Hypothalamus (tissue), 51 donors: ENCODE results near the gene CEP350.

ENCODE experiments used
- DNase-seq, 51 donors: peaks; one replicate each; lab custom pipeline; 2025; lab: John Stamatoyannopoulos, UW

CEP350 gene

DNA sequence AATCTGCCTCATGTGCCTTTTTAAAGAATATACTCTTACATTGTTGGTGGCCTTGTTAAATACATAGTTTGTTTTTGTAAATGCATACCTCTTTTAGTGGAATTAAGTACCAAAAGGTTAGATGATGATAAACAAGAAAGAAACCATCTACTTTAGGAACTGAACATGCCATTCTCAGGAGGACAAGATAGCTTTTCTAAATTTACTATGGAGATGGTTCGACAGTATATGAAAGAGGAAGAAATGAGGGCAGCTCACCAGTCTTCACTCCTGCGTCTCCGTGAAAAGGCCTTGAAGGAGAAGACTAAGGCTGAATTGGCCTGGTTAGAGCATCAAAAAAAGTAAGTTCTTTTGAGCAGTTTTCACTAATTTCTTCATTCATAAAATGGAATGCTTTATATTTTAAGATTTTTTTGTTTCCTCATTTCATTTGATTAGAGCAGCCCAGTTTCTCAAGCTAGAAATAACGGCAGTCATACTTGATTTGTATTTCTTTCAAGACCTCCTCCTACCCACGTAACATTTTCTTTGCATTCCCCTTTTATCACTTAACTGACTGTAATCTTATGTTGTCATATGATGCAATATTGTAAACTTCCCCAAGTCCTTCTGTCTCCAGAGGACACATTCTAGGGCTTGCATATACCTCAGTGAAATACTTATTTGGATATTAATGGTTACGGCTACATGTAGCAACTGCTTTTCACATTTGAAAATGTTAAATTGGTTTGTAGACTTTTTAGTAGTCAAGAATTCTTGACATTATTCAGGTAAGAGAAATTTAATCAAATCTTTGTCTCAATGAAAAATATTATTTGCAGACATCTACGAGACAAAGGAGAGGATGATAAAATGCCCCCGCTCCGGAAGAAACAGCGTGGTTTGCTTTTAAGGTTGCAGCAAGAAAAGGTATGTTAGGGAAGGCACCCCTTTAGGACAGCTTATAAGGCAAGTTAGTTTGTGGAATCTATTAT is 99.3 kb downstream of the CEP350 start:
- no peak for DNase-seq

DNA sequence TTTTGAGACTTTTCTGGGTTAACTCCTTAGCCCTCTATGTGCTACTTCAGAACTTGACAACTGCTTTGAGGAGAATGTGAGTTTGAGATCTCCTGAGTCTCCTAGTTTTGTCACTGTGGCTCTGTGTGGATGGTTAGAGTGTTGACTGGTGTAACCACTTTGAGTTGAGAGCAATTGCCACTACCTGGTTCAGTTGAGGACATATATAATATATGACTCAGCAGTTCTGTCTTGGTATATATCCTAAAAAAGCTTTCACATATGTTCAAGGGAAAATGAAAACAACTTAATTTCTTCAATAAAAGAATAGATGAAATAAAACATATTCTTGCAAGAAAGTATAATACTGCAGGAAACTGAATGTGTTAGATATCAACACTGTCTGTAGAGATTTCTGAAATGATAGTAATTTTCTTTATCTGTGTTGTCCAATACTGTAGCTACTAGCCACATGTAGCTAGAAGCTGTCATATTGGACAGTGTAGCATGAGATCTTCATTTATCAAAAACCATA is 103.3 kb downstream of the CEP350 start:
- DNase-seq: no peak

DNA sequence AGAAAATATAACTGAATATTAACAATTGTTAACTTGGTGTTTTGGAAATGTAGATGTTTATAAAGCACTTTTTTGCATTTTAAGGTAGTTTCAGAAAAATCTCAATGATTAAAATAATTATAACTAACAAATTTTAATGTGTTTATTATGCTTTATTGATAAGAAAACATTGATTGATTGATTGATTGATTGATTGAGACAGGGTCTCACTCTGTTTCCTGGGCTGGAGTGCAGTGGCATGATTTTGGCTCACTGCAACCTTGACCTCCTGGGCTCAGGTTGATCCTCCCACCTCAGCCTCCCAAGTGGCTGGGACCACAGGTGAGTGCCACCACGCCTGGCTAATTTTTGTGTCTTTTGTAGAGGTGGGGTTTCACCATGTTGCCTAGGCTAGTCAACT is 106.4 kb downstream of the CEP350 start:
- DNase-seq: no peak

DNA sequence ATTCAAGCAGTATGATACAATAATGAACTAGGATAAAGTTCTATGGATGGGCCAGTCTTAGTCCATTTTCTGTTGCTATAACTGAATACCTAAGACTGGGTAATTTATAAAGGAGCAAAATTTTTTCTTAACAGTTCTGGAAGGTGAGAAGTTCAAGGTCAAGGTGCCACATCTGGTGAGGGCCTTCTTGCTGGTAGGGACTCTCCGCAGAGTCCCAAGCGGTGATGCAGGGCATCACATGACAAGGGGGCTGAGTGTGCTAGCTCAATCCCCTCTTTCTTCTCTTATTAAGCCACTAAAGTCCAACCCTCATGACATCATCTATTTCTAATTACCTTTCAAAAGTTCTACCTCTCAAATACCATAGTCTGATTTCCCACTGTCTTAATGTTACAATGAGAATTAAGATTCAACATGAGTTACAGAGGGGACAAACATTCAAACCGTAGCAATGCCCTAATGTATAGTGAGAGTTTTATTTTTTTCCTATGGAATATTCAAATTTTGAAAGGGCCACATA is 107.9 kb downstream of the CEP350 start:
- no peak for DNase-seq

DNA sequence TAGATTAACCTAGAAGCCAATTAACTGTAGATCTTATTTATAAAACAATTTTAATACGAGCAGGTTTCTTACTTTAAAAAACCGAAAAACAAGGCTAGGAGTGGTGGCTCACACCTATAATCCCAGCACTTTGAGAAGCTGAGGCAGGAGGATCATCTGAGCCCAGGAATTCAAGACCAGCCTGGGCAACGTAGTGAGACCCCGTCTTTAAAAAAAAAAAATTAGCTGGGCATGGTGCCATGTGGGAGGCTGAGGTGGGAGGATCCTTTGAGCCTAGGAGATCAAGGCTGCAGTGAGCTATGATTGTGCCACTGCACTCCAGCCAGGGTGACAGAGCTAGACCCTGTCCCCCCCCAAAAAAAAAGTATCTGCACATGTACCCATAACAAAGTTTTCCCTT is 110.8 kb downstream of the CEP350 start:
- DNase-seq: no peak

DNA sequence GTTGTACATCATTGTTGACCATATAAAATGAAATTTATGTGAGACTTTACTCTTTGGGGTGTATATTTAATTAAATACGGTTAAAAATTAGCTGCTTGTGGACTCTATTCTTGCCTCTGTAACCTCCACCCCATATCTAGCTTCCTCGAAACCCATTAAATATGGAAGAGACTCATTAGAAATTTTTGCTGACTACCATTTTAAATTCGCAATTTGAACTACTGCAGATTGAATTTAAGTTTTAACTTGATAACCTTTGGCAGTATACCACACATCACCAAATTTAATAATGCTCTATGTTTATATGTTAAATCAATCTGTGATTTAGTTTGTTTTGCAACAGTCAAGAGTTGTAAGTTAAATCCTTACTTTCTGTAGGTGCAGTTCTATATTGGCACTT is 111.5 kb downstream of the CEP350 start:
- no peak for DNase-seq

DNA sequence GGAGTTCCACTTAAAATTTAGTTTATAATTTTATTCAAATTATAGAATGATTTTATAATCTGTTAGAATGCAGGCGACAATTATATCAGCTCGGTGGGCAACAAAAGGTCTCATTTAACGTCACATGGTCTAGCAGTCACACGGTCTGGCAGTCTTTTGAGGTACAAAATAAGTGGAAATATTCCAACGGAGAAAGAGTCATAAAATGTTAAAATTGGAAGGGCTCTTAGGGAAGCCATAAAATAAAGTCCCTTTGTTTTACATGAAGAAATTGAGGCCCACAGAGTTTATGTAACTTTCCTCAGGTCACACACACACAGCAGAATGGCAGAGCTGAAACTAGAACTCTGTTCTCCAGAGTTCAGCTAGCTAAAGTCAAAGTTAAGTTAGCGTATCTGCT is 115.7 kb downstream of the CEP350 start:
- no peak for DNase-seq

DNA sequence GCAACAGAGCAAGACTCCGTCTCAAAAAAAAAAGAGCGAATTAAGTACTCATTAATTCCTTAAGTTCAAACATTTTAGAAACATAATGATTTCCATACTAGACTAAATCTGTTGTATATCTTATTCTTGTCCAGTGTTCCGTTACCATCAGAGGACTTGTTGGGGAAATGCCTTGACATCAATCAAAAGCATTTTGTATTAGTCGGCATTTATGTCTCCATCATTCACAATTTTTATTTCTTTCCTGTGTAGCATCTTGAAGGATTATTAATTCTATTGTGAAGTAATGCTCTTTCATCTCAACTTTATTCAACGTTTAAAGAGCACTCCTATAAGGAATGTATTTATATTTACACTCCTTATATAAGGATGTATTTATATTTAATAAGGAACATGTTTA is 117.1 kb downstream of the CEP350 start:
- DNase-seq: no peak

DNA sequence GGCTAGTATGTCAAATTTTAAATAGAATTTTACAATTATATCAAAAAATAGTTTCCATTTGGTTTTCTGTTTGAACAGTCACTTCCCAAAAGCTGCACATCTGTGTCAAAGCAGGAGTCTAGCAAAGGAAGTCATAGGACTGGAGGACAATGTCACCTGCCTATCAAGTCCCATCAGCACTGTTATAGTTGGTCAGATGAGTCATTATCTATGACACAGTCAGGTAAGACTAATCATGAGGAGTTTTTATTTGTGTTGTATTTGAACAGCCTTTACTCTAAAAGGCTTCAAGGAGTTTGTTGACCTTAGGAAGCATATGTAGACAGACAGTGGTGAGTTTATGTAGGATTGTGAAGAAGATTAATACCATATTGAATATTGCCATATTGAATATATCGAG is 125.8 kb downstream of the CEP350 start:
- no peak for DNase-seq

DNA sequence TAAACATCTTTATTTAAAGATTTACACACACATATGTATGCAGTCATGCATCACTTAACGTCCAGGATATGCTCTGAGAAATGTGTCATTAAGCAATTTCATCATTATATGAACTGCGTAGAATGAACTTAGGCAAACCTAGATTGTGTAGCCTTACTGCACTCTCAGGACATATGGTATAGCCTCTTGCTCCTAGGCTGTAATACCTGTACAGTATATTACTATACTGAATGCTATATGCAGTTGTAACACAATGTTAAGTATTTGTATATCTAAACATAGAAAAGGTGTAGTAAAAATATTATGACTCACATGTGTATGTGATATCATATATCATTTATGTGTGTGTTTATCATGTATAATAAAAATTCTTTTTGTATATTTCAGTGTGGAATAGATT is 126.9 kb downstream of the CEP350 start:
- no peak for DNase-seq

DNA sequence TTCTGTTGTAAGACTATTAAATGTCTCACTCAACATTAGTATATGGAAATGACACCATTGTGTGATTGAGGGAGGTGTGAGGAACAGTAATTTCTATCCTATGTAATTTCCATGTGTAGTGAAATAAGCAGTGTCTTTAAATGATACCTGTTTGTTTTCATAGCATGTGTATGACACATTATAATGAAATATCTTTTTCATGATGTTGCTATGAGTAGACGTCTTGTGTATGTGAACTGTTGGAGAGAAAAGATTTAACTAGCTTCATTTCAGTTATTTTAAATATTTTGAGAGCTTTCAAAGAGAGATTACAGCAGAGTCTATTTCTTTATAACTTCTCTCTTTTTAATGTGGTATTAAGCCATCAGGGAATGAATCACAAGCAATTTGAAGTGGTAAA is 128.6 kb downstream of the CEP350 start:
- DNase-seq: no peak

DNA sequence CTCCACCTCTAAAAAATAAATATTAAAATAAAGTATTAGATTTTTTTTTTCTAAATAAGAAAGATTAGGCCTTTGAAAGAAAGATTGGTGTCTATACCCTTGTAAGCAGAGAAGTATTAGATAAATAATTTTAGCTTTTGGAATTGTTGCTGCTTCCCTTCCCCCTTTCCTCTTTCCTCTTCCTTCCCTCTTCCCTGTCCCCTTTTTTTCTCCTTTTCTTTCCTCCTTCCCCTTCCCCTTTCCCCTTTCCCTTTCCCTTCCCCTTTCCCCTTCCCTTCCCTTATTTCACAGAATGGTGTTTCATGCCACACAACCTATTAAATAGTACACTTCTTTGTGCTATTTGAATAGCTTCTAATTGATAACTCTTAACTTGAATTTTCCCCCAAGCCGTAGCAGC is 130.3 kb downstream of the CEP350 start:
- DNase-seq: no peak

DNA sequence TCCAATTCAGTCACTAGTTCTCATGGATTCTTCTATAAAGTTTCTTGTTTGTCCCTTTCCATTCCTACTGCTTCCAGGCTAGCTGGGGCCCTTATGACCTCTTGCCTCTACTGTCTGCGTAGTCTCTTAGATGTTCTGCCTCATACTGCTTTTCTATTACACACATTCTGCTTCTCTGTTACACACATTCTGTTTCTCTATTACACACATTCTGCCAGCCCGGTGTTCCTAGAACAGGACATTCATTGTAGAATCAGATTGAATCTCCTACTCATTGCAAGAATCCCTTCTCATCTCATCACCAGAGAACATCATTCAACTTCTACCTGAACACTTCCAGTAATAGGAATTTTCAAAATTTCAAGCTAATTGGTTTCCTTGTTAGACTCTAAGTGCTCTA is 130.7 kb downstream of the CEP350 start:
- DNase-seq: no peak

DNA sequence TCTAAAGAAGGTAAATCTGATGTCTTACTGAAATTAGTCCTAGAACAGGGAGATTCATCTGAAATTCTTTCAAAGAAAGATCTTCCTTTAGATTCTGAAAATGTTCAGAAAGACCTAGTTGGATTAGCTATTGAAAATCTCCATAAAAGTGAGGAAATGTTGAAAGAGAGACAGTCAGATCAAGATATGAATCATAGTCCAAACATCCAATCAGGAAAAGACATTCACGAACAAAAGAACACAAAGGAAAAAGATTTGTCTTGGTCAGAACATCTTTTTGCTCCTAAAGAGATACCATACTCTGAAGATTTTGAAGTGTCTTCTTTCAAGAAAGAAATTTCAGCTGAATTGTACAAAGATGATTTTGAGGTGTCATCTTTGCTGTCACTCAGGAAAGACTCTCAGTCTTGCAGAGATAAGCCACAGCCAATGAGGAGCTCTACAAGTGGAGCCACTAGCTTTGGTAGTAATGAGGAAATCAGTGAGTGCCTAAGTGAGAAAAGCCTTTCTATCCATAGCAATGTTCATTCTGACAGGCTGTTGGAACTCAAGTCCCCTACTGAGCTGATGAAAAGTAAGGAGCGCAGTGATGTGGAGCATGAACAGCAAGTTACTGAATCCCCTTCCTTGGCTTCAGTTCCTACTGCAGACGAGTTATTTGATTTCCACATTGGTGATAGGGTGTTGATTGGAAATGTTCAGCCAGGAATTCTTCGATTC is 138.5 kb downstream of the CEP350 start:
- DNase-seq: no peak

DNA sequence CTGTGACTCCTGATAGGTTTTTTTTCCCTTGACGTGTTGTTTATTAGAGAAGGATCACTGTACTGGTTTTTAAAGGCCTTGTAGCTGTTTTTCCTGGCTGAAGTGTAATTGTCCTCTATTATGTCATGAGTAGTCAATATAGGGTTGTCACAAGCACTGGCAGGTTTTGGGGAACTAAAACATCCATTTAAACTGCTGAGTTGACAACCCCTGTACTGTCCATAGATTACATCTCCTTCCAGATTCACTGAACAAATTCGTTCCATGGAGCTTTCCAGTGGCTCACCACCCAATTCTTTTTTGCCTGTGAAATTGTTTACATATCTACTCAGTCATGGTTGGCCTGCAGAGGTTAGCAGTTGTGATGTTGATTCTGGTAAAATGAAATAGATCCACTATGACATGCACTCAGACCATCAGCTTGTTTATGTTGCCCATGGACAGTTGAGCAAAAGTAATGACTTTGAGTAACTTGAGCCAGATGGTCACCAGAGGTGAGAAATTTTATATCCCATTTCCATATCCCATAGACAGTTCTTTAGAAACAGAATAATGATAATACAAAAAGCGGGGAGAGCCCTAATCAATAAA is 140.2 kb downstream of the CEP350 start:
- DNase-seq: no peak

DNA sequence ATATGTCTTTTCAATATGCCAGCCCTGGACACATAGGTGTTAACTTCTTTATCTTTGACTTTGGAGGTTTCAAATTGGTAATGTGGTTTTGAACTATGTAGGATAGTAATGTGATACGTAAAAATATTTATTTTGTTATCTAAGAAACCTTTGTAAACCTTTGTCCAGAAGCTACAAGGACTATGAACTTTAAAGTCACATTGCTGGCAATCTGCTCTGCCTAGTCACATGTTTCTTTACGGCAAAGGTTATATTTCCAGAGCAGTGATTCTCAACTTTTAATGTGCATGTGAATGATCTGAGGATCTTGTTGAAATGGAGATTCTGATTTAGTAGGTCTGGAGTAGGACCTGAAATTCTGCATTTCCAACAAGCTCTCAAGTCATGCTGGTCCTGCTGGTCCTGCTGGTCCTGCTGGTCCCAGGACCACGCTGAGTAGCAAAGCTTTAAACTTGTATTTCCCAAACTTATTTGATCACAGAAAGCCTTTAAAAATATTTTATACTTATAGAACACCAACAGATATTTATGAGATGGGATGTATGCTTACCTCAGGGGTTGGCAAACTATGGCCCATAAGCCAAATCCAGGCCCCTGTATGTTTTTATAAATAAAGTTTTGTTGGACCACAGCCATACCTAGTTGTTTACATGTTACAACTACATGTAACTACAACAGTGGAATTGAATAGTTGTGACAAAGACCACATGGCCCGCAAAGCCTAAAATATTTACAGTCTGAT is 142.1 kb downstream of the CEP350 start:
- DNase-seq: no peak

DNA sequence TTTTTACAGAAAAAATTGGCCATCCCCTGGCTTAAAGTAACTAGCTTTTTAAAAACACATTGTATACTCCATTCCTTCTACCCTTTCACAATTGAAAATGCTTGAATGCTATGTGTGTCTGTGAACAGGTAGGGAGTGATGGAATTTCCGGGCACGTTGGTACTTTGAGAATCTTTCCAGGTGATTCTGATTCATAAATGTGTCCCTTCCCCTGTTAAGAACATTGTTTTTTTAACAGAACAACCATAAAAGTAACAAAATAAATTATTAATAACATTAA is 142.7 kb downstream of the CEP350 start:
- DNase-seq: no peak

DNA sequence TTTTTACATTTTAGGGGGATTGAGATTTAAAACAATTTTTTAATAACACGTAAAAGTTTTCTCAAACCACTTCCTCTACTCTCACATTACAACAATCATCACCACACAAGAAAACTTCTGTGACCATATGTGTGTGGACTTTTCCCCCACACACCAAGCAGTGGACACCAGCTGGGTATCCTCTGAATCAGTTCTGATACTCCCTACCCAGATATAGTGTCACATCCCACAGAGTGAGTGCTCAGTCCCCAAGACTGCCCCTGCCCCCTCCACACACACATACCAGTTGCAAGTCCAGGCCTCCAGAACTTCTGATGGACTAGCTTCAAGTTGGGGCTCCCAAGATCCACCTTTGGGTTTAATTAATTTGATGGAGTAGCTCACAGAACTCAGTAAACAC is 146.8 kb downstream of the CEP350 start:
- DNase-seq: no peak

DNA sequence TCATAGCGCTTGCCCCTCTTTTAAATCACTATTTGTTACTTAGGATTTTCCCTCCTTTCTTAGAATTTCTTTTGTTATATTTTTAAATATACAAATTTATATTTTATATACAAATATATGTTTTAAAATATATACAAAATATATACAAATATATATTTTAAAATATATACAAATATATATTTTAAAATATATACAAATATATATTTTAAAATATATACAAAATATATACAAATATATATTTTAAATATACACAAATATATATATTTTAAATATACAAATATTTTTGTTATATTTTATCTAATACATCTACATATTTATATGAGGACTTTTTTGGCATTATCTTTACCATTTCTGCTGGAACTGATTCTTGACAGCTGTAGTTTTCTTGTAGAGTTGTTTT is 149.2 kb downstream of the CEP350 start:
- DNase-seq: no peak

DNA sequence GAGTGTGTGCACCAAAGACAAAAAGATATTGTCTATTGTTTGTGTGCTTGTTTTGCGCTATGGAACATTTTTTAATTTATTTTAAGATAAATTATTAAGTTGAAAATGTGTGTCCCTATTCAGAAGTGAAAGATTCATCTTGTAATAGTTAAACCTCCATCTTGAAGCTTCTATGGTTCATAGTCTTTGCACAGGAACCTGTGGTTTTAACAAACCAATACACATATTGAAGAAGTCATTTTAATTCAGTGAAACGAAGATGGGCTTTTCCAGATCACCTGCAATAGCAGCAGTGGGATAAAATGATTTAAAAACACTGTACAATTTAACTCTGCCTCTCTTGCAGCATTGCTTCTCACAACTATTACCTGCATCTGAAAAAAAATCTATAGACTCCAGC is 157.5 kb downstream of the CEP350 start:
- no peak for DNase-seq
